ENCODE data around the gene RHEX.

GRCh38 chr1:206068314-206068713, 15.3 kb downstream of the RHEX start:
- TF ChIP-seq, protein P1, sequence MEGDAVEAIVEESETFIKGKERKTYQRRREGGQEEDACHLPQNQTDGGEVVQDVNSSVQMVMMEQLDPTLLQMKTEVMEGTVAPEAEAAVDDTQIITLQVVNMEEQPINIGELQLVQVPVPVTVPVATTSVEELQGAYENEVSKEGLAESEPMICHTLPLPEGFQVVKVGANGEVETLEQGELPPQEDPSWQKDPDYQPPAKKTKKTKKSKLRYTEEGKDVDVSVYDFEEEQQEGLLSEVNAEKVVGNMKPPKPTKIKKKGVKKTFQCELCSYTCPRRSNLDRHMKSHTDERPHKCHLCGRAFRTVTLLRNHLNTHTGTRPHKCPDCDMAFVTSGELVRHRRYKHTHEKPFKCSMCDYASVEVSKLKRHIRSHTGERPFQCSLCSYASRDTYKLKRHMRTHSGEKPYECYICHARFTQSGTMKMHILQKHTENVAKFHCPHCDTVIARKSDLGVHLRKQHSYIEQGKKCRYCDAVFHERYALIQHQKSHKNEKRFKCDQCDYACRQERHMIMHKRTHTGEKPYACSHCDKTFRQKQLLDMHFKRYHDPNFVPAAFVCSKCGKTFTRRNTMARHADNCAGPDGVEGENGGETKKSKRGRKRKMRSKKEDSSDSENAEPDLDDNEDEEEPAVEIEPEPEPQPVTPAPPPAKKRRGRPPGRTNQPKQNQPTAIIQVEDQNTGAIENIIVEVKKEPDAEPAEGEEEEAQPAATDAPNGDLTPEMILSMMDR (IDR thresholded peaks at IDR 0.05), result no peak
- TF ChIP-seq POLR2A (IDR thresholded peaks at IDR 0.05) (no peak), EP300 (IDR thresholded peaks at IDR 0.05) (no peak)

Data from ovary (tissue), 3 donors.